ENCODE measurements around the gene RHEB. TPM values are rescaled to one million over a fixed set of nuclear protein-coding genes. Genes with fewer than 3 reads are reported as not detected.

RHEB gene
- total RNA-seq, 1 donor from 2014 or later, result 225 TPM

DNA sequence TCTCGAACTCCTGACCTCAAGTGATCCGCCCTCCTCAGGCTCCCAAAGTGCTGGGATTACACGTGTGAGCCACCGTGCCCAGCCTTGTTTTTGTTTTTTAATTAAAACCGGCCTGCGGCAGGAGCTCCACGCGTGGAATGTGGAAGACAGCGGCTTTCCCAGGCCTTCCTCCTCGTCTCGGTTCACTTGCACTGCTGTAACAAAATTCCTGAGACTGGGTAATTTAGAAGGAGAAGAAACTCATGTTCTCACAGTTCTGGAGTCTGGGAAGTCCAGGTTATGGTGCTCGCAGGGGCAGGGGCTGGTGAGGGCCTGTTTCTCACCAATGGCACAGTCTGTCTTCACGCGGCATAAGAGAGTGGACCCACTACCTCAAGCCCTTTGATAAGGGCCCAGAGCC, 65.4 kb downstream of the RHEB start:
- H4K20me1 ChIP-seq (ENCODE audit: low read depth), result no peaks in the 10 kb centered on the region
- H3K4me3 ChIP-seq, result no peak overlapping the region
- peak overlapping the region; percentile 10 for H2AFZ ChIP-seq (replicated peaks)
- Mint-ChIP-seq H3K4me1 (peaks cover 18% of the 10 kb centered on the region), H3K4me3 (no peak overlapping the region), H3K27me3 (ENCODE audit: insufficient read depth, low read depth) (peaks cover 10% of the 10 kb centered on the region), H3K9me3 (peaks cover 4% of the 10 kb centered on the region), H3K27ac (peak overlapping the region; percentile 7), H3K36me3 (peaks cover 2% of the 10 kb centered on the region)
- H3K79me2 ChIP-seq (ENCODE audit: low read depth), result no peaks in the 10 kb centered on the region
- H3K27me3 ChIP-seq, result no peaks in the 10 kb centered on the region
- H3K4me1 ChIP-seq, result peaks cover 13% of the 10 kb centered on the region
- TF ChIP-seq CTCF (IDR thresholded peaks at IDR 0.05) (no peak), EZH2phosphoT487 (IDR thresholded peaks at IDR 0.05) (no peak), EZH2 (IDR thresholded peaks at IDR 0.05) (no peak)
- H3K36me3 ChIP-seq, result no peaks in the 10 kb centered on the region
- H3K9ac ChIP-seq, result no peak overlapping the region
- H3F3A ChIP-seq (ENCODE audit: low read depth), result peaks cover 4% of the 10 kb centered on the region
- H3K9me3 ChIP-seq (ENCODE audit: low read depth), result no peaks in the 10 kb centered on the region
- H3K4me2 ChIP-seq, result no peak overlapping the region
- peak; percentile 38 for DNase-seq (ENCODE audit: low spot score)
- no peak overlapping the region for H3K27ac ChIP-seq

- DNase-seq (ENCODE audit: low spot score), result peak; percentile 34
- peak overlapping the region; percentile 55 for H3K27ac Mint-ChIP-seq
- H3K4me1 Mint-ChIP-seq, result peaks cover 17% of the 10 kb centered on the region
- peaks cover 2% of the 10 kb centered on the region for H3K36me3 Mint-ChIP-seq
- Histone ChIP-seq H3K27me3 (peaks cover 2% of the 10 kb centered on the region), H3K27ac (no peak overlapping the region), H3K36me3 (no peaks in the 10 kb centered on the region), H3K9ac (no peak overlapping the region), H3K4me1 (peaks cover 13% of the 10 kb centered on the region), H3F3A (ENCODE audit: low read depth) (peaks cover 4% of the 10 kb centered on the region), H4K20me1 (ENCODE audit: low read depth) (no peaks in the 10 kb centered on the region), H3K79me2 (ENCODE audit: low read depth) (no peaks in the 10 kb centered on the region), H3K4me3 (no peak overlapping the region), H3K9me3 (ENCODE audit: low read depth) (no peaks in the 10 kb centered on the region), H2AFZ (replicated peaks) (no peak overlapping the region), H3K4me2 (no peak overlapping the region)
- TF ChIP-seq EZH2 (IDR thresholded peaks at IDR 0.05), result no peak
- TF ChIP-seq EZH2phosphoT487 (IDR thresholded peaks at IDR 0.05), result no peak
- TF ChIP-seq CTCF (IDR thresholded peaks at IDR 0.05), result no peak
- H3K9me3 Mint-ChIP-seq, result peaks cover 4% of the 10 kb centered on the region
- no peak overlapping the region for H3K4me3 Mint-ChIP-seq
- peaks cover 9% of the 10 kb centered on the region for H3K27me3 Mint-ChIP-seq (ENCODE audit: insufficient read depth, low read depth)
Measured at GRCh38 chr7:151453326-151453791, 66.3 kb downstream of the RHEB start.

GRCh38 chr7:151452680-151453325, 66.9 kb downstream of the RHEB start:
- Mint-ChIP-seq H3K36me3 (peaks cover 2% of the 10 kb centered on the region), H3K4me1 (peaks cover 17% of the 10 kb centered on the region), H3K27ac (peak overlapping the region; percentile 70), H3K4me3 (no peak overlapping the region), H3K9me3 (peaks cover 4% of the 10 kb centered on the region), H3K27me3 (ENCODE audit: insufficient read depth, low read depth) (peaks cover 9% of the 10 kb centered on the region)
- H2AFZ ChIP-seq (replicated peaks), result no peak overlapping the region
- no peaks in the 10 kb centered on the region for H4K20me1 ChIP-seq (ENCODE audit: low read depth)
- H3K27ac ChIP-seq, result no peak overlapping the region
- peaks cover 8% of the 10 kb centered on the region for H3K27me3 ChIP-seq
- TF ChIP-seq EZH2 (IDR thresholded peaks at IDR 0.05) (no peak), CTCF (IDR thresholded peaks at IDR 0.05) (no peak), EZH2phosphoT487 (IDR thresholded peaks at IDR 0.05) (no peak)
- no peak overlapping the region for H3K9ac ChIP-seq
- H3K4me1 ChIP-seq, result peaks cover 15% of the 10 kb centered on the region
- H3K9me3 ChIP-seq (ENCODE audit: low read depth), result no peaks in the 10 kb centered on the region
- no peak overlapping the region for H3K4me3 ChIP-seq
- no peak overlapping the region for H3K4me2 ChIP-seq
- peaks cover 4% of the 10 kb centered on the region for H3F3A ChIP-seq (ENCODE audit: low read depth)
- H3K79me2 ChIP-seq (ENCODE audit: low read depth), result no peaks in the 10 kb centered on the region
- no peak for DNase-seq (ENCODE audit: low spot score)
- H3K36me3 ChIP-seq, result no peaks in the 10 kb centered on the region
